ENCODE measurements around the gene GFRA4. TPM values are rescaled to one million over a fixed set of nuclear protein-coding genes. Genes with fewer than 3 reads are reported as not detected.

The GFRA4 gene
- total and polyA plus RNA-seq, 2 donors (not counting 1 experiment from before 2014, with no cell fraction given): not detected

GRCh38 chr20:3670945-3671344, 7.7 kb upstream of the GFRA4 start:
- 35% methylated on average over 8 of the region's 10 CpGs for WGBS (ENCODE audit: insufficient coverage)
- no peak overlapping the region for H3K4me2 ChIP-seq (replicated peaks; ENCODE audit: low read depth, low read length, poor library complexity, severe bottlenecking)
- no peak overlapping the region for H3K27ac ChIP-seq (ENCODE audit: low read length in 2 of 2)
- no peaks in the 10 kb centered on the region for H3K79me2 ChIP-seq (ENCODE audit: control insufficient read depth, insufficient read depth, low read length)
- no peak overlapping the region for H3K4me3 Mint-ChIP-seq
- H3K9me3 Mint-ChIP-seq (ENCODE audit: insufficient read depth): no peaks in the 10 kb centered on the region
- H2AFZ ChIP-seq (ENCODE audit: insufficient read depth, low read depth, low read length, poor library complexity, severe bottlenecking): no peak overlapping the region
- ChIA-PET POLR2A (no interaction called here), CTCF (no interaction called here)
- peaks cover 4% of the 10 kb centered on the region for H3K4me1 Mint-ChIP-seq
- H3K27ac Mint-ChIP-seq: no peak overlapping the region
- no peak for ATAC-seq (ENCODE audit: low read depth)
- intact Hi-C loops (cut with micrococcal nuclease): no loop called here
- H3K27me3 Mint-ChIP-seq: peaks cover 49% of the 10 kb centered on the region
- H3K9me3 ChIP-seq (ENCODE audit: control extremely low read depth in 1 of 3, control insufficient read depth in 2 of 3, insufficient read depth in 1 of 3, low read length in 2 of 3): peaks cover 0 to 3% (median 0%) of the 10 kb centered on the region in 3 donors
- no peak for TF ChIP-seq EZH2 (IDR thresholded peaks at IDR 0.05; ENCODE audit: borderline replicate concordance, insufficient read depth, low read depth, low read length, poor library complexity, severe bottlenecking)
- TF ChIP-seq, protein P1, sequence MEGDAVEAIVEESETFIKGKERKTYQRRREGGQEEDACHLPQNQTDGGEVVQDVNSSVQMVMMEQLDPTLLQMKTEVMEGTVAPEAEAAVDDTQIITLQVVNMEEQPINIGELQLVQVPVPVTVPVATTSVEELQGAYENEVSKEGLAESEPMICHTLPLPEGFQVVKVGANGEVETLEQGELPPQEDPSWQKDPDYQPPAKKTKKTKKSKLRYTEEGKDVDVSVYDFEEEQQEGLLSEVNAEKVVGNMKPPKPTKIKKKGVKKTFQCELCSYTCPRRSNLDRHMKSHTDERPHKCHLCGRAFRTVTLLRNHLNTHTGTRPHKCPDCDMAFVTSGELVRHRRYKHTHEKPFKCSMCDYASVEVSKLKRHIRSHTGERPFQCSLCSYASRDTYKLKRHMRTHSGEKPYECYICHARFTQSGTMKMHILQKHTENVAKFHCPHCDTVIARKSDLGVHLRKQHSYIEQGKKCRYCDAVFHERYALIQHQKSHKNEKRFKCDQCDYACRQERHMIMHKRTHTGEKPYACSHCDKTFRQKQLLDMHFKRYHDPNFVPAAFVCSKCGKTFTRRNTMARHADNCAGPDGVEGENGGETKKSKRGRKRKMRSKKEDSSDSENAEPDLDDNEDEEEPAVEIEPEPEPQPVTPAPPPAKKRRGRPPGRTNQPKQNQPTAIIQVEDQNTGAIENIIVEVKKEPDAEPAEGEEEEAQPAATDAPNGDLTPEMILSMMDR (IDR thresholded peaks at IDR 0.05): no peak
- no peaks in the 10 kb centered on the region for H4K20me1 ChIP-seq (ENCODE audit: control insufficient read depth, insufficient read depth, low read length, poor library complexity, severe bottlenecking)
- H3K9ac ChIP-seq (ENCODE audit: low read length): no peak overlapping the region
- no peak overlapping the region for H3K4me3 ChIP-seq (ENCODE audit: control extremely low read depth in 1 of 5, extremely low read depth in 1 of 5, insufficient read depth in 1 of 5, low read depth in 2 of 5, low read length in 4 of 5)
- H3K4me1 ChIP-seq (ENCODE audit: control insufficient read depth in 2 of 2, insufficient read depth in 2 of 2, low read length in 2 of 2): peaks cover 5 to 9% of the 10 kb centered on the region in 2 donors
- DNase-seq: no peak
- H3K27me3 ChIP-seq (replicated peaks in 1 of 4; ENCODE audit: control extremely low read depth in 1 of 4, control insufficient read depth in 3 of 4, insufficient read depth in 4 of 4, low read length in 3 of 4): peaks cover 0 to 28% (median 11%) of the 10 kb centered on the region in 4 experiments
- H3K36me3 ChIP-seq (replicated peaks in 1 of 2; ENCODE audit: control extremely low read depth in 1 of 2, control insufficient read depth in 1 of 2, extremely low read depth in 1 of 2, insufficient read depth in 2 of 2, low read length in 1 of 2): no peaks in the 10 kb centered on the region

DNA sequence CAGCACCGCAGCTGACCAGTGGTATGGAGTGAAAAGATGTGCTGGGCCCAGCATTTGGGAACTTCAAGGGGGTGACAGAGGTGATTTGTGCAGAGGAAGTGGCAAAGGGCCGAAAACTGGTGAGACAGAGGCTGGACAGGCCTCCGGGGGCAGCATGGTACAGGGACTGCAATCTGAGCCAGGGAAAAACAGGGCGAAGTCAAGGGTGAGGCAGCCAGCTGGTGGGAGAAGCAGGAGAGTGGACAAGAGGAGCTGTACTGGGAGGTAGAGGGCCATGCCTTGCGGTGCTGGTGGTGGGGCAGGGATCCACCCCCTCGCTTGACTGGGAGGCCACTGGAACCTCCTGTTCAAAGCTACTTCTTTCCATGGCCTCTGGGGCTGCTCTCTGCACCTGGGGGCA, 7.3 kb upstream of the GFRA4 start:
- DNase-seq: no peak
- no peak overlapping the region for H3K9ac ChIP-seq (ENCODE audit: low read length)
- peaks cover 0 to 26% (median 9%) of the 10 kb centered on the region in 4 experiments for H3K27me3 ChIP-seq (replicated peaks in 1 of 4; ENCODE audit: control extremely low read depth in 1 of 4, control insufficient read depth in 3 of 4, insufficient read depth in 4 of 4, low read length in 3 of 4)
- Mint-ChIP-seq H3K27ac (no peak overlapping the region), H3K9me3 (ENCODE audit: insufficient read depth) (no peaks in the 10 kb centered on the region), H3K4me1 (peaks cover 5% of the 10 kb centered on the region), H3K27me3 (peaks cover 45% of the 10 kb centered on the region), H3K4me3 (no peak overlapping the region)
- POLR2A ChIA-PET: no interaction called here
- no peak overlapping the region for H3K27ac ChIP-seq (ENCODE audit: low read length in 2 of 2)
- H3K36me3 ChIP-seq (replicated peaks in 1 of 2; ENCODE audit: control extremely low read depth in 1 of 2, control insufficient read depth in 1 of 2, extremely low read depth in 1 of 2, insufficient read depth in 2 of 2, low read length in 1 of 2): no peaks in the 10 kb centered on the region
- WGBS (ENCODE audit: insufficient coverage): 28% methylated on average over 6 of the region's 6 CpGs
- ATAC-seq (ENCODE audit: low read depth): no peak
- no peaks in the 10 kb centered on the region for H3K79me2 ChIP-seq (ENCODE audit: control insufficient read depth, insufficient read depth, low read length)
- CTCF ChIA-PET: no interaction called here
- TF ChIP-seq EZH2 (IDR thresholded peaks at IDR 0.05; ENCODE audit: borderline replicate concordance, insufficient read depth, low read depth, low read length, poor library complexity, severe bottlenecking): no peak
- TF ChIP-seq, protein P1 (IDR thresholded peaks at IDR 0.05): no peak
- H2AFZ ChIP-seq (ENCODE audit: insufficient read depth, low read depth, low read length, poor library complexity, severe bottlenecking): no peak overlapping the region
- no peaks in the 10 kb centered on the region for H4K20me1 ChIP-seq (ENCODE audit: control insufficient read depth, insufficient read depth, low read length, poor library complexity, severe bottlenecking)
- peaks cover 0 to 3% (median 0%) of the 10 kb centered on the region in 3 donors for H3K9me3 ChIP-seq (ENCODE audit: control extremely low read depth in 1 of 3, control insufficient read depth in 2 of 3, insufficient read depth in 1 of 3, low read length in 2 of 3)
- intact Hi-C loops (cut with micrococcal nuclease): no loop called here
- no peak overlapping the region for H3K4me2 ChIP-seq (replicated peaks; ENCODE audit: low read depth, low read length, poor library complexity, severe bottlenecking)
- H3K4me3 ChIP-seq (ENCODE audit: control extremely low read depth in 1 of 5, extremely low read depth in 1 of 5, insufficient read depth in 1 of 5, low read depth in 2 of 5, low read length in 4 of 5): no peak overlapping the region
- peaks cover 5 to 9% of the 10 kb centered on the region in 2 donors for H3K4me1 ChIP-seq (ENCODE audit: control insufficient read depth in 2 of 2, insufficient read depth in 2 of 2, low read length in 2 of 2)

All from B cell (primary cell).